ENCODE results near the gene AK3.
"Not testable (repeated sequence)": the region's sequence is repeated elsewhere in the genome, so short reads cannot be mapped to it uniquely, and the experiment has no call there.

Gene AK3

GRCh38 chr9:4740638-4741364, at the start of gene AK3:
TSS of gene AK3 (minus strand) at chr9:4741202. CDS start at chr9:4741087, 115 bp downstream.
- peak within 1 kb of the TSS; percentile 96 for H3K4me3 ChIP-seq (ENCODE audit: low read depth, low read length)
- TF ChIP-seq CTCF (IDR thresholded peaks at IDR 0.05; ENCODE audit: borderline replicate concordance, insufficient read depth, low read depth, low read length) = peak; percentile 29; the same call in 1 of the 2 replicates

- H3K4me3 ChIP-seq (ENCODE audit: low read depth, low read length) = no peak overlapping the region
- no peak for TF ChIP-seq CTCF (IDR thresholded peaks at IDR 0.05; ENCODE audit: borderline replicate concordance, insufficient read depth, low read depth, low read length)
Observed at GRCh38 chr9:4788703-4789102, 47.7 kb upstream of the AK3 start.

GRCh38 chr9:4787876-4788275, 46.9 kb upstream of the AK3 start:
- no peak overlapping the region for H3K4me3 ChIP-seq (ENCODE audit: low read depth, low read length)
- no peak for TF ChIP-seq CTCF (IDR thresholded peaks at IDR 0.05; ENCODE audit: borderline replicate concordance, insufficient read depth, low read depth, low read length)

- no peak for TF ChIP-seq CTCF (IDR thresholded peaks at IDR 0.05; ENCODE audit: borderline replicate concordance, insufficient read depth, low read depth, low read length)
- no peak overlapping the region for H3K4me3 ChIP-seq (ENCODE audit: low read depth, low read length)
Observed at GRCh38 chr9:4786599-4786998, 45.6 kb upstream of the AK3 start.

GRCh38 chr9:4784403-4784802, 43.4 kb upstream of the AK3 start:
- H3K4me3 ChIP-seq (ENCODE audit: low read depth, low read length) = no peak overlapping the region
- no peak for TF ChIP-seq CTCF (IDR thresholded peaks at IDR 0.05; ENCODE audit: borderline replicate concordance, insufficient read depth, low read depth, low read length)

GRCh38 chr9:4783191-4783590, 42.2 kb upstream of the AK3 start:
- not testable (repeated sequence) for H3K4me3 ChIP-seq (ENCODE audit: low read depth, low read length)

- no peak overlapping the region for H3K4me3 ChIP-seq (ENCODE audit: low read depth, low read length)
- TF ChIP-seq CTCF (IDR thresholded peaks at IDR 0.05; ENCODE audit: borderline replicate concordance, insufficient read depth, low read depth, low read length) = no peak
Observed at GRCh38 chr9:4781408-4781807, 40.4 kb upstream of the AK3 start.

Measured in GM12875 (cell line).